IMR-90 (cell line): ENCODE measurements around the gene LTC4S. TPM values are rescaled to one million over a fixed set of nuclear protein-coding genes. Genes with fewer than 3 reads are reported as not detected.

Experiments
- ATAC-seq: fragments of 200-7000 bp; cut with Tn5 transposase; 2 replicates; pipeline ENCODE4 v1.9.1; 2020; ENCODE audit warnings: low read depth, mild to moderate bottlenecking, moderate library complexity
- BruUV-seq: library from RNA; stranded (reverse); fragments of 400-500 nt; replicated peaks from 2 replicates; lab custom pipeline; 2021; lab: Mats Ljungman, UMichigan
- CTCF ChIA-PET: fragments of 300-600 bp; formaldehyde crosslinking; extraction: SDS; loops from one replicate; lab custom pipeline; 2021; ENCODE audit warnings: antibody characterized with exemption; lab: Yijun Ruan, JAX
- POLR2A ChIA-PET: fragments of 300-600 bp; sonication (Branson Sonifier 250); formaldehyde crosslinking; loops from one replicate; lab custom pipeline; 2022; ENCODE audit warnings: antibody characterized with exemption; ENCODE audit not compliant: unreplicated experiment; lab: Charles Lee
- DNase-seq: peaks from one replicate; pipeline ENCODE4 v3.0.0; 2013
- H2AFZ ChIP-seq: replicated peaks from 2 replicates; pipeline ENCODE3; 2013; ENCODE audit warnings: low read length, mild to moderate bottlenecking; ENCODE audit not compliant: poor library complexity
- H2AK5ac ChIP-seq: 2 replicates; pipeline ENCODE4 v1.6.1; 2013; ENCODE audit warnings: low read depth, low read length, inconsistent platforms
- H2AK9ac ChIP-seq: replicated peaks from 2 replicates; pipeline ENCODE3; 2013; ENCODE audit warnings: mild to moderate bottlenecking, low read depth, low read length, moderate library complexity; ENCODE audit not compliant: poor library complexity
- H2BK120ac ChIP-seq: 2 replicates; pipeline ENCODE4 v1.6.1; 2013; ENCODE audit warnings: low read depth, low read length, inconsistent platforms
- H2BK15ac ChIP-seq: 3 replicates; pipeline ENCODE4 v1.6.1; 2013; ENCODE audit warnings: low read depth, low read length, inconsistent platforms
- H2BK20ac ChIP-seq: 2 replicates; pipeline ENCODE4 v1.6.1; 2013; ENCODE audit warnings: low read depth, mild to moderate bottlenecking, inconsistent platforms, low read length, moderate library complexity
- H2BK5ac ChIP-seq: 2 replicates; pipeline ENCODE4 v1.6.1; 2013; ENCODE audit warnings: mild to moderate bottlenecking, low read depth, low read length, inconsistent platforms; ENCODE audit not compliant: poor library complexity, severe bottlenecking
- H3K14ac ChIP-seq: replicated peaks from 2 replicates; pipeline ENCODE4 v1.6.1; 2013; ENCODE audit warnings: low read depth, low read length, inconsistent platforms
- H3K18ac ChIP-seq: 2 replicates; pipeline ENCODE4 v1.6.1; 2013; ENCODE audit warnings: low read depth, low read length, control low read depth
- H3K23ac ChIP-seq: 2 replicates; pipeline ENCODE4 v1.6.1; 2013; ENCODE audit warnings: low read depth, low read length, inconsistent platforms
- H3K27ac ChIP-seq: 2 replicates; pipeline ENCODE4 v1.5.1; 2013; ENCODE audit warnings: mild to moderate bottlenecking, control low read depth, low read length; ENCODE audit not compliant: insufficient read depth
- H3K27me3 ChIP-seq: 2 replicates; pipeline ENCODE4 v1.6.1; 2013; ENCODE audit warnings: low read length; ENCODE audit not compliant: control insufficient read depth, insufficient read depth
- H3K36me3 ChIP-seq: 2 replicates; pipeline ENCODE4 v1.6.1; 2013; ENCODE audit warnings: low read length, mixed read lengths; ENCODE audit not compliant: control insufficient read depth, insufficient read depth
- H3K4ac ChIP-seq: 2 replicates; pipeline ENCODE4 v1.6.1; 2013; ENCODE audit warnings: low read depth, low read length, inconsistent platforms
- H3K4me1 ChIP-seq: 2 replicates; pipeline ENCODE4 v1.6.1; 2013; ENCODE audit warnings: low read length, mixed read lengths; ENCODE audit not compliant: control insufficient read depth, insufficient read depth
- H3K4me2 ChIP-seq: 2 replicates; pipeline ENCODE4 v1.6.1; 2013; ENCODE audit warnings: low read depth, mild to moderate bottlenecking, control low read depth, low read length, moderate library complexity
- H3K4me3 ChIP-seq: 2 replicates; pipeline ENCODE4 v1.5.1; 2013; ENCODE audit warnings: low read depth, mild to moderate bottlenecking, control low read depth, low read length, moderate library complexity; ENCODE audit not compliant: insufficient read depth
- H3K56ac ChIP-seq: 2 replicates; pipeline ENCODE4 v1.6.1; 2013; ENCODE audit warnings: low read length, inconsistent platforms; ENCODE audit not compliant: insufficient read depth; ENCODE audit errors: extremely low read depth
- H3K79me1 ChIP-seq, 2 experiments: 2 replicates each; pipeline ENCODE4 v1.6.1; 2013; ENCODE audit warnings: low read length in 2 of 2, inconsistent platforms in 1 of 2, low read depth in 1 of 2
- H3K9ac ChIP-seq: 2 replicates; pipeline ENCODE4 v1.6.1; 2013; ENCODE audit warnings: low read depth, low read length, control low read depth
- H3K9me1 ChIP-seq: 2 replicates; pipeline ENCODE4 v1.6.1; 2013; ENCODE audit warnings: low read length, inconsistent platforms; ENCODE audit not compliant: insufficient read depth
- H3K9me3 ChIP-seq: 2 replicates; pipeline ENCODE4 v1.6.1; 2013; ENCODE audit warnings: low read length; ENCODE audit not compliant: control insufficient read depth, insufficient read depth
- H4K20me1 ChIP-seq: 2 replicates; pipeline ENCODE4 v1.6.1; 2013; ENCODE audit warnings: low read length, inconsistent platforms; ENCODE audit not compliant: insufficient read depth
- H4K5ac ChIP-seq: 2 replicates; pipeline ENCODE4 v1.6.1; 2013; ENCODE audit warnings: mild to moderate bottlenecking, low read depth, low read length, control low read depth
- H4K8ac ChIP-seq, 2 experiments: 2 replicates each; pipeline ENCODE4 v1.6.1; 2013; ENCODE audit warnings: low read depth in 2 of 2, low read length in 2 of 2, control low read depth in 1 of 2, inconsistent platforms in 1 of 2
- H4K91ac ChIP-seq: 2 replicates; pipeline ENCODE4 v1.6.1; 2013; ENCODE audit warnings: low read depth, low read length, inconsistent platforms; ENCODE audit not compliant: insufficient read depth
- NFE2L2 ChIP-seq: fragments of 150-350 bp; IDR thresholded peaks from 2 replicates; pipeline ENCODE4 v1.6.1; 2016; ENCODE audit warnings: low read depth, mild to moderate bottlenecking, low read length
- WGBS, 2 experiments: methylation state at CpG; one replicate each; pipeline versions ENCODE4 v1.1.5 to v1.1.7; 2013; ENCODE audit warnings: missing lambda C conversion rate in 2 of 2; ENCODE audit not compliant: insufficient read length in 1 of 2; ENCODE audit errors: extremely low coverage in 2 of 2; 5-methylcytosine and 5-hydroxymethylcytosine counted together
- dilution Hi-C: fragments of 300-500 bp; cut with HindIII; formaldehyde crosslinking; loops from one replicate; pipeline ENCODE4 v1.14.3; 2018; ENCODE audit warnings: low sequenced_read_pairs; ENCODE audit not compliant: unreplicated experiment
- in situ Hi-C: fragments of 300-500 bp; cut with MboI; formaldehyde crosslinking; loops from 3 replicates; pipeline ENCODE4 v1.14.3; 2019; ENCODE audit warnings: low sequenced_read_pairs, inconsistent platforms, mixed read lengths
- intact Hi-C: fragments of 100-400 bp; cut with micrococcal nuclease; formaldehyde crosslinking; loops from 2 replicates; pipeline ENCODE4 v1.10.0; 2022
- polyA plus RNA-seq, 3 experiments: library from polyadenylated mRNA; depleted of rRNA; stranded (reverse); fragments of >200 nt; gene quantifications; 2 replicates each; pipeline ENCODE4 v1.2.3, GENCODE V29; 2012; ENCODE audit warnings: low replicate concordance in 1 of 3
- total RNA-seq: library from RNA; depleted of rRNA; stranded (reverse); fragments of >200 nt; gene quantifications from 2 replicates; pipeline ENCODE4 v1.2.3, GENCODE V29; 2012
- TF ChIP-seq, protein P1 (sequence below): conservative IDR thresholded peaks from 2 replicates; pipeline ENCODE4 v1.5.1; 2012; ENCODE audit warnings: mild to moderate bottlenecking, low read depth, low read length, improper control_type of control experiment

The LTC4S gene
- total and polyA plus RNA-seq, 2 of the 4 experiments (the other 2 are of a cell fraction): 0.72 TPM; not detected in 1

DNA sequence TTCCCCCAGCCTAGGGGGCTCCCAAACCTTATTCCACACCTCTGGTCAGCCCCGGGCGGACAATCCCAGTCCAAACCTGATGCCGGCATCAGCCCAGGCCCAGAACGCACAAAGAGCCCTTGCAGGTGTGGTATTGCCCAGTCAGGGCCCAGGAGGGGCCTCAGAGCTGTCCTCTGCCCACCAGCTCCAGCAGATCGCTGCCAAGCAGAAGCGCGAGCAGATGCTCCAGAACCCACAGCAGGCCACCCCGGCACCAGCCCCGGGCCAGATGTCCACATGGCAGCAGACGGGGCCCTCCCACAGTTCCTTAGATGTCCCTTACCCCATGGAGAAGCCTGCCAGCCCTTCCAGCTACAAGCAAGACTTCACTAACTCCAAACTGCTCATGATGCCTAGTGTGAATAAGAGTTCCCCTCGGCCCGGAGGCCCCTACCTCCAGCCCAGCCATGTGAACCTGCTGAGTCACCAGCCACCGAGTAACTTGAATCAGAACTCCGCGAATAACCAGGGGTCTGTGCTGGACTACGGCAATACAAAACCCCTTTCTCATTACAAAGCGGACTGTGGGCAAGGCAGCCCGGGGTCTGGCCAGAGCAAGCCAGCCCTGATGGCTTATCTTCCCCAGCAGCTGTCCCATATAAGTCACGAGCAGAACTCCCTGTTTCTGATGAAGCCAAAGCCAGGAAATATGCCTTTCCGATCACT, 27.6 kb upstream of the LTC4S start:
- intact Hi-C loops (no loop called here), in situ Hi-C loops (no loop called here), dilution Hi-C loops (no loop called here)
- TF ChIP-seq NFE2L2: 0 out of 2 replicates have a peak, but pooled peaks have one; percentile 27
- TF ChIP-seq, protein P1, sequence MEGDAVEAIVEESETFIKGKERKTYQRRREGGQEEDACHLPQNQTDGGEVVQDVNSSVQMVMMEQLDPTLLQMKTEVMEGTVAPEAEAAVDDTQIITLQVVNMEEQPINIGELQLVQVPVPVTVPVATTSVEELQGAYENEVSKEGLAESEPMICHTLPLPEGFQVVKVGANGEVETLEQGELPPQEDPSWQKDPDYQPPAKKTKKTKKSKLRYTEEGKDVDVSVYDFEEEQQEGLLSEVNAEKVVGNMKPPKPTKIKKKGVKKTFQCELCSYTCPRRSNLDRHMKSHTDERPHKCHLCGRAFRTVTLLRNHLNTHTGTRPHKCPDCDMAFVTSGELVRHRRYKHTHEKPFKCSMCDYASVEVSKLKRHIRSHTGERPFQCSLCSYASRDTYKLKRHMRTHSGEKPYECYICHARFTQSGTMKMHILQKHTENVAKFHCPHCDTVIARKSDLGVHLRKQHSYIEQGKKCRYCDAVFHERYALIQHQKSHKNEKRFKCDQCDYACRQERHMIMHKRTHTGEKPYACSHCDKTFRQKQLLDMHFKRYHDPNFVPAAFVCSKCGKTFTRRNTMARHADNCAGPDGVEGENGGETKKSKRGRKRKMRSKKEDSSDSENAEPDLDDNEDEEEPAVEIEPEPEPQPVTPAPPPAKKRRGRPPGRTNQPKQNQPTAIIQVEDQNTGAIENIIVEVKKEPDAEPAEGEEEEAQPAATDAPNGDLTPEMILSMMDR: no peak
- Histone ChIP-seq H3K9ac (no peak overlapping the region; the same call in 1 of the 2 replicates), H3K23ac (peak overlapping the region; percentile 82; the same call in 1 of the 2 replicates), H3K4me2 (peak overlapping the region; percentile 16; the same call in 1 of the 2 replicates), H4K8ac (peak overlapping the region; percentile 68 to 79; a peak in 3 of 4 replicates), H3K4me1 (peaks cover 35% of the 10 kb centered on the region), H4K91ac (peak overlapping the region; percentile 86), H3K4me3 (no peak overlapping the region), H3K27ac (peak overlapping the region; percentile 82), H2AK5ac (peak overlapping the region; percentile 97), H2BK20ac (peak overlapping the region; percentile 74), H2BK120ac (peak overlapping the region; percentile 82), H3K14ac (peak overlapping the region; percentile 62), H3K27me3 (no peaks in the 10 kb centered on the region), H4K20me1 (peaks cover 41% of the 10 kb centered on the region), H2BK5ac (peak overlapping the region; percentile 75), H3K79me1 (peaks cover 37 to 78% of the 10 kb centered on the region in 2 experiments), H3K4ac (peak overlapping the region; percentile 94), H3K9me3 (no peaks in the 10 kb centered on the region), H2AK9ac (peak overlapping the region; percentile 89), H3K9me1 (peaks cover 21% of the 10 kb centered on the region), H4K5ac (peak overlapping the region; percentile 43; the same call in 1 of the 2 replicates), H3K18ac (peak overlapping the region; percentile 25; the same call in 1 of the 2 replicates), H2BK15ac (peak overlapping the region; percentile 26; the same call in 1 of the 3 replicates), H2AFZ (no peak overlapping the region), H3K56ac (0 out of 2 replicates have a peak overlapping the region, but pooled peaks have one; percentile 30), H3K36me3 (peaks cover 35% of the 10 kb centered on the region)
- ATAC-seq (no peak), DNase-seq (peak; percentile 72)
- TSS peak; percentile 78 for BruUV-seq
- POLR2A ChIA-PET: no interaction called here
- 93% methylated on average over 2 of the region's 20 CpGs; no CpG with 5 or more reads in 1 of the 2 experiments for WGBS, 2 experiments
- CTCF ChIA-PET: interaction anchor here (0.9 kb wide), 1 partner anchor 11 kb away, joined by 3 read pairs; no protein-coding TSS in a partner anchor
